SK-N-MC (cell line): ENCODE data around the gene ULK3.

ENCODE experiments used
- EZH2 ChIP-seq: fragments of 200-600 bp; sonication (generic); IDR thresholded peaks from one replicate; pipeline ENCODE4 v1.6.1; 2017; ENCODE audit warnings: antibody characterized with exemption
- POLR2AphosphoS5 ChIP-seq: IDR thresholded peaks from 2 replicates; pipeline ENCODE4 v1.6.1; 2012; ENCODE audit warnings: mild to moderate bottlenecking, low read depth, low read length, borderline replicate concordance

DNA sequence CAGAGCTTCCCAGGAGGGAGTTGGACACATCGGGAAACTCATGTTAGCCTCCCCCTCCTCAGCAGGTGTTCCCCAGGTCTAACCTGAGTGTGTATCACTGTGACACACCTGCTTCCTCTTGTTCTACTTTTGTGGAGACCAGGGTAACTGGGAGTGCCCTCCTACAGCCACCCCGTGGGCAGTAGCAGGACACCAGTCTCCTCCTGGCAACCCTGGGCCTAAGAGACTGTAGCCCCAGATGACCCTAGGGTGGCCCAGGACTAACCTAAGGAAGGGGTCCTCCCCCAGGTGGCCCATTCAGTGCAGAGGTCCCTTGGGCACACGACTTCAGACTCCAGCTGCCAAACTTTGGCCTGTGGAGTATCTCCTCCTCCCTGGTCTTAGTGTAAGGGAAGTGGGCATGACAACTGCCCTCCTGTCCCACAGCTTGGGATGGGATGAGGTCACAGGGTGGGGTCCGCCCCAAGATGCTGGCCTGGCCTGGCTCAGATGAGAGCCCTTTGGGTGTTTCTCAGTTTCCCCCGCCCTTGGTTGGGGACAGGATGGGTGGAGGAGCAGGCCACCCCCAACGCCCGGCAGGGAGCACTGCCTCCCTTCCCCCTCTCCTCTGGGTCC is 56.3 kb downstream of the ULK3 start:
- no peak for TF ChIP-seq EZH2
- TF ChIP-seq POLR2AphosphoS5: no peak
